GM12875 (cell line): ENCODE results near the gene LINGO1.

Experiments
- H3K4me3 ChIP-seq: one replicate; pipeline ENCODE4 v1.5.1; 2011; ENCODE audit warnings: low read depth, low read length, control low read depth
- TF ChIP-seq, protein P1 (sequence below): IDR thresholded peaks from 2 replicates; pipeline ENCODE4 v1.5.1; 2011; ENCODE audit warnings: low read depth, mild to moderate bottlenecking, control low read depth, inconsistent platforms, low read length, moderate library complexity, borderline replicate concordance; ENCODE audit not compliant: insufficient read depth

LINGO1 gene

DNA sequence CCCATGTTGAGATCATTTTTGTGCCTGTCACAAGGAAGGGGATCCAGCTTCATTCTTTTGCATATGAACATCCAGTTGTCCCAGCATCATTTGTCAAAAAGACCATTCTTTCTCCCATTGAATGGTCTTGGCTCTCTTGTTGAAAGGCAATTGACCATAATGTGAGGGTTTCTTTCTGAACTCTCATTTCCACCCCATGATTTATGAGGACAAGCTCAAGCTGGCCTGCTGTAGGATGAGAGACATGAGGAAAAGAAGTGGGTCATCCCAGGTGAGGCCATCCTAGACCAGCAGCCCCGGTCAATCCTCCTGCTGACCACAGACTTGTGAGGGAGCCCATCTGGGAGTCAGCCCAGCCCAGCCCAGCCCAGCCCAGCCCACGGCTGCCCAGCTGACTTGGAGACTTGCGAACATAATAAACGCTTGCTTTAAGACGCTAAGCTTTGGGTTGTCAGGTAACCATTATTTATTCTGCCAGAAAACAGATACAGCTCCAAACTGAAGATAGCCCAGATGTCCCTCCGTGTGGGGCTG is 69.0 kb downstream of the LINGO1 start:
- no peak overlapping the region for H3K4me3 ChIP-seq
- TF ChIP-seq, protein P1, sequence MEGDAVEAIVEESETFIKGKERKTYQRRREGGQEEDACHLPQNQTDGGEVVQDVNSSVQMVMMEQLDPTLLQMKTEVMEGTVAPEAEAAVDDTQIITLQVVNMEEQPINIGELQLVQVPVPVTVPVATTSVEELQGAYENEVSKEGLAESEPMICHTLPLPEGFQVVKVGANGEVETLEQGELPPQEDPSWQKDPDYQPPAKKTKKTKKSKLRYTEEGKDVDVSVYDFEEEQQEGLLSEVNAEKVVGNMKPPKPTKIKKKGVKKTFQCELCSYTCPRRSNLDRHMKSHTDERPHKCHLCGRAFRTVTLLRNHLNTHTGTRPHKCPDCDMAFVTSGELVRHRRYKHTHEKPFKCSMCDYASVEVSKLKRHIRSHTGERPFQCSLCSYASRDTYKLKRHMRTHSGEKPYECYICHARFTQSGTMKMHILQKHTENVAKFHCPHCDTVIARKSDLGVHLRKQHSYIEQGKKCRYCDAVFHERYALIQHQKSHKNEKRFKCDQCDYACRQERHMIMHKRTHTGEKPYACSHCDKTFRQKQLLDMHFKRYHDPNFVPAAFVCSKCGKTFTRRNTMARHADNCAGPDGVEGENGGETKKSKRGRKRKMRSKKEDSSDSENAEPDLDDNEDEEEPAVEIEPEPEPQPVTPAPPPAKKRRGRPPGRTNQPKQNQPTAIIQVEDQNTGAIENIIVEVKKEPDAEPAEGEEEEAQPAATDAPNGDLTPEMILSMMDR: no peak
